Limb (tissue), 2 donors: ENCODE results near the gene ANO1.

Experiments
- DNase-seq, 2 donors: peaks; one replicate each; pipeline ENCODE4 v3.0.0-alpha.2; 2016; ENCODE audit errors: extremely low spot score in 2 of 2

The ANO1 gene

GRCh38 chr11:70113801-70114200 lies 35.7 kb downstream of the ANO1 start:
- DNase-seq: no peak

- DNase-seq: no peak
Measured at GRCh38 chr11:70115778-70116177, 37.7 kb downstream of the ANO1 start.

- no peak for DNase-seq
Measured at GRCh38 chr11:70116386-70117065, 38.4 kb downstream of the ANO1 start.

- DNase-seq: no peak
Measured at GRCh38 chr11:70117567-70118145, 39.5 kb downstream of the ANO1 start.

GRCh38 chr11:70118642-70119041 lies 40.5 kb downstream of the ANO1 start:
- DNase-seq: no peak

- DNase-seq: no peak
Measured at GRCh38 chr11:70119502-70119901, 41.4 kb downstream of the ANO1 start.

GRCh38 chr11:70120674-70121073 lies 42.6 kb downstream of the ANO1 start:
- DNase-seq: no peak

- no peak for DNase-seq
Measured at GRCh38 chr11:70122490-70123198, 44.5 kb downstream of the ANO1 start.

GRCh38 chr11:70123711-70124110 lies 45.6 kb downstream of the ANO1 start:
- no peak for DNase-seq

- DNase-seq: no peak
Measured at GRCh38 chr11:70124321-70125000, 46.3 kb downstream of the ANO1 start.

- DNase-seq: no peak
Measured at GRCh38 chr11:70126494-70126893, 48.4 kb downstream of the ANO1 start.

- DNase-seq: no peak
Measured at GRCh38 chr11:70127653-70128434, 49.7 kb downstream of the ANO1 start.

- DNase-seq: no peak
Measured at GRCh38 chr11:70128435-70128906, 50.4 kb downstream of the ANO1 start.

GRCh38 chr11:70129051-70129592 lies 51.0 kb downstream of the ANO1 start:
- DNase-seq: no peak

GRCh38 chr11:70130636-70131035 lies 52.5 kb downstream of the ANO1 start:
- DNase-seq: no peak

- DNase-seq: no peak
Measured at GRCh38 chr11:70131606-70132190, 53.6 kb downstream of the ANO1 start.

- no peak for DNase-seq
Measured at GRCh38 chr11:70132641-70133040, 54.5 kb downstream of the ANO1 start.

GRCh38 chr11:70133771-70134335 lies 55.7 kb downstream of the ANO1 start:
- DNase-seq: no peak

GRCh38 chr11:70134490-70134889 lies 56.4 kb downstream of the ANO1 start:
- DNase-seq: no peak

GRCh38 chr11:70135142-70135541 lies 57.0 kb downstream of the ANO1 start:
- no peak for DNase-seq
